Measurements from ENCODE around the gene MED7.
A peak's percentile ranks its signal among the peaks of the same experiment; 100 is the strongest.
"Not testable (repeated sequence)": the region's sequence is repeated elsewhere in the genome, so short reads cannot be mapped to it uniquely, and the experiment has no call there.

Gene MED7

GRCh38 chr5:157142317-157143126 lies at the start of gene MED7:
Gene MED7 (minus strand): TSS chr5:157142865. CDS start chr5:157139431, 3,434 bp downstream.
- peak; percentile 95 to 96 for DNase-seq (ENCODE audit: low spot score in 2 of 2)
- H3K27me3 ChIP-seq (ENCODE audit: low read depth), result no peaks in the 10 kb centered on the region
- H3K4me1 ChIP-seq, result no peaks in the 10 kb centered on the region; the same call in 1 of the 2 replicates
- no peaks in the 10 kb centered on the region for H3K9me3 ChIP-seq
- peaks cover 20% of the 10 kb centered on the region for H3K36me3 ChIP-seq (replicated peaks)
- peak within 1 kb of the TSS; percentile 85 for H3K4me3 ChIP-seq
- in situ Hi-C loops (cut with MboI; ENCODE audit: low sequenced_read_pairs), result loop anchor here (25.0 kb wide), 1 partner anchor 1530 kb away; no protein-coding TSS in a partner anchor

GRCh38 chr5:157189223-157189622 lies 46.6 kb upstream of the MED7 start:
- no peaks in the 10 kb centered on the region for H3K9me3 ChIP-seq
- no peaks in the 10 kb centered on the region for H3K36me3 ChIP-seq (replicated peaks)
- no peaks in the 10 kb centered on the region for H3K4me1 ChIP-seq
- in situ Hi-C loops (cut with MboI; ENCODE audit: low sequenced_read_pairs), result no loop called here
- H3K27me3 ChIP-seq (ENCODE audit: low read depth), result no peaks in the 10 kb centered on the region
- DNase-seq (ENCODE audit: low spot score in 2 of 2), result no peak
- H3K4me3 ChIP-seq, result no peak overlapping the region

GRCh38 chr5:157188270-157188669 lies 45.6 kb upstream of the MED7 start:
- DNase-seq (ENCODE audit: low spot score in 2 of 2), result no peak
- H3K36me3 ChIP-seq (replicated peaks), result no peaks in the 10 kb centered on the region
- in situ Hi-C loops (cut with MboI; ENCODE audit: low sequenced_read_pairs), result no loop called here
- H3K27me3 ChIP-seq (ENCODE audit: low read depth), result no peaks in the 10 kb centered on the region
- no peaks in the 10 kb centered on the region for H3K4me1 ChIP-seq
- H3K9me3 ChIP-seq, result no peaks in the 10 kb centered on the region
- H3K4me3 ChIP-seq, result no peak overlapping the region

GRCh38 chr5:157187046-157187754 lies 44.5 kb upstream of the MED7 start:
- Histone ChIP-seq H3K36me3 (replicated peaks) (no peaks in the 10 kb centered on the region), H3K4me3 (no peak overlapping the region), H3K4me1 (no peaks in the 10 kb centered on the region), H3K27me3 (ENCODE audit: low read depth) (no peaks in the 10 kb centered on the region; the same call in 1 of the 2 replicates), H3K9me3 (no peaks in the 10 kb centered on the region)
- no peak for DNase-seq (ENCODE audit: low spot score in 2 of 2)
- in situ Hi-C loops (cut with MboI; ENCODE audit: low sequenced_read_pairs), result no loop called here

- no peaks in the 10 kb centered on the region for H3K9me3 ChIP-seq
- no peaks in the 10 kb centered on the region for H3K4me1 ChIP-seq
- H3K27me3 ChIP-seq (ENCODE audit: low read depth), result no peaks in the 10 kb centered on the region; the same call in 1 of the 2 replicates
- no peak overlapping the region for H3K4me3 ChIP-seq
- DNase-seq (ENCODE audit: low spot score in 2 of 2), result no peak
- in situ Hi-C loops (cut with MboI; ENCODE audit: low sequenced_read_pairs), result no loop called here
- H3K36me3 ChIP-seq (replicated peaks), result no peaks in the 10 kb centered on the region
Measured at GRCh38 chr5:157186309-157187045, 43.8 kb upstream of the MED7 start.

- H3K27me3 ChIP-seq (ENCODE audit: low read depth), result not testable (repeated sequence)
Measured at GRCh38 chr5:157185122-157185521, 42.5 kb upstream of the MED7 start.

GRCh38 chr5:157184117-157184670 lies 41.5 kb upstream of the MED7 start:
- H3K9me3 ChIP-seq, result no peaks in the 10 kb centered on the region
- no peaks in the 10 kb centered on the region; the same call in 1 of the 2 replicates for H3K27me3 ChIP-seq (ENCODE audit: low read depth)
- H3K4me1 ChIP-seq, result no peaks in the 10 kb centered on the region
- H3K36me3 ChIP-seq (replicated peaks), result no peaks in the 10 kb centered on the region
- no peak overlapping the region for H3K4me3 ChIP-seq
- DNase-seq (ENCODE audit: low spot score in 2 of 2), result no peak
- in situ Hi-C loops (cut with MboI; ENCODE audit: low sequenced_read_pairs), result no loop called here

More at GRCh38 chr5:157185122-157185521, 42.5 kb upstream of the MED7 start:
- in situ Hi-C loops (cut with MboI; ENCODE audit: low sequenced_read_pairs); H3K4me1 ChIP-seq; H3K36me3 ChIP-seq (replicated peaks); DNase-seq (ENCODE audit: low spot score in 2 of 2); H3K4me3 ChIP-seq; H3K9me3 ChIP-seq: not testable (repeated sequence)

- in situ Hi-C loops (cut with MboI; ENCODE audit: low sequenced_read_pairs), result no loop called here
- H3K36me3 ChIP-seq (replicated peaks), result no peaks in the 10 kb centered on the region
- H3K4me3 ChIP-seq, result no peak overlapping the region
- no peaks in the 10 kb centered on the region; the same call in 1 of the 2 replicates for H3K27me3 ChIP-seq (ENCODE audit: low read depth)
- H3K4me1 ChIP-seq, result no peaks in the 10 kb centered on the region
- no peaks in the 10 kb centered on the region for H3K9me3 ChIP-seq
- no peak for DNase-seq (ENCODE audit: low spot score in 2 of 2)
Measured at GRCh38 chr5:157182143-157182757, 39.6 kb upstream of the MED7 start.

GRCh38 chr5:157180374-157181264 lies 38.0 kb upstream of the MED7 start, which contains the start of gene ITK:
Gene ITK (plus strand): TSS chr5:157180840. CDS start chr5:157180978, 138 bp downstream.
- H3K4me3 ChIP-seq, result no peak within 1 kb of the TSS
- DNase-seq (ENCODE audit: low spot score in 2 of 2), result no peak
- H3K4me1 ChIP-seq, result no peaks in the 10 kb centered on the region
- no peaks in the 10 kb centered on the region for H3K36me3 ChIP-seq (replicated peaks)
- in situ Hi-C loops (cut with MboI; ENCODE audit: low sequenced_read_pairs), result no loop called here
- no peaks in the 10 kb centered on the region; the same call in 1 of the 2 replicates for H3K27me3 ChIP-seq (ENCODE audit: low read depth)
- no peaks in the 10 kb centered on the region for H3K9me3 ChIP-seq

GRCh38 chr5:157178966-157179365 lies 36.3 kb upstream of the MED7 start:
- no peak for DNase-seq (ENCODE audit: low spot score in 2 of 2)
- no peak overlapping the region for H3K4me3 ChIP-seq
- H3K36me3 ChIP-seq (replicated peaks), result no peaks in the 10 kb centered on the region
- H3K4me1 ChIP-seq, result no peaks in the 10 kb centered on the region
- H3K9me3 ChIP-seq, result no peaks in the 10 kb centered on the region
- no peaks in the 10 kb centered on the region; the same call in 1 of the 2 replicates for H3K27me3 ChIP-seq (ENCODE audit: low read depth)
- in situ Hi-C loops (cut with MboI; ENCODE audit: low sequenced_read_pairs), result no loop called here

- in situ Hi-C loops (cut with MboI; ENCODE audit: low sequenced_read_pairs), result no loop called here
- Histone ChIP-seq H3K36me3 (replicated peaks) (no peaks in the 10 kb centered on the region), H3K4me1 (no peaks in the 10 kb centered on the region), H3K9me3 (no peaks in the 10 kb centered on the region), H3K27me3 (ENCODE audit: low read depth) (no peaks in the 10 kb centered on the region; the same call in 1 of the 2 replicates), H3K4me3 (no peak overlapping the region)
- DNase-seq (ENCODE audit: low spot score in 2 of 2), result no peak
Measured at GRCh38 chr5:157177953-157178352, 35.3 kb upstream of the MED7 start.

GRCh38 chr5:157175071-157175612 lies 32.5 kb upstream of the MED7 start:
- Histone ChIP-seq H3K4me3 (no peak overlapping the region), H3K36me3 (replicated peaks) (no peaks in the 10 kb centered on the region), H3K4me1 (no peaks in the 10 kb centered on the region), H3K9me3 (no peaks in the 10 kb centered on the region), H3K27me3 (ENCODE audit: low read depth) (no peaks in the 10 kb centered on the region)
- no peak for DNase-seq (ENCODE audit: low spot score in 2 of 2)
- in situ Hi-C loops (cut with MboI; ENCODE audit: low sequenced_read_pairs), result no loop called here

All from HAP-1 (cell line).